GM10266 (cell line): Measurements from ENCODE around the gene ANKRD34A.

Source experiments
- DNase-seq: peaks from one replicate; pipeline ENCODE4 v3.0.0; 2012; ENCODE audit errors: extremely low spot score
- TF ChIP-seq, protein P1 (sequence below): IDR thresholded peaks from 2 replicates; pipeline ENCODE4 v1.5.1; 2012; ENCODE audit warnings: mild to moderate bottlenecking, low read depth; ENCODE audit not compliant: control insufficient read depth, insufficient read depth; ENCODE audit errors: missing control alignments

Gene ANKRD34A

DNA sequence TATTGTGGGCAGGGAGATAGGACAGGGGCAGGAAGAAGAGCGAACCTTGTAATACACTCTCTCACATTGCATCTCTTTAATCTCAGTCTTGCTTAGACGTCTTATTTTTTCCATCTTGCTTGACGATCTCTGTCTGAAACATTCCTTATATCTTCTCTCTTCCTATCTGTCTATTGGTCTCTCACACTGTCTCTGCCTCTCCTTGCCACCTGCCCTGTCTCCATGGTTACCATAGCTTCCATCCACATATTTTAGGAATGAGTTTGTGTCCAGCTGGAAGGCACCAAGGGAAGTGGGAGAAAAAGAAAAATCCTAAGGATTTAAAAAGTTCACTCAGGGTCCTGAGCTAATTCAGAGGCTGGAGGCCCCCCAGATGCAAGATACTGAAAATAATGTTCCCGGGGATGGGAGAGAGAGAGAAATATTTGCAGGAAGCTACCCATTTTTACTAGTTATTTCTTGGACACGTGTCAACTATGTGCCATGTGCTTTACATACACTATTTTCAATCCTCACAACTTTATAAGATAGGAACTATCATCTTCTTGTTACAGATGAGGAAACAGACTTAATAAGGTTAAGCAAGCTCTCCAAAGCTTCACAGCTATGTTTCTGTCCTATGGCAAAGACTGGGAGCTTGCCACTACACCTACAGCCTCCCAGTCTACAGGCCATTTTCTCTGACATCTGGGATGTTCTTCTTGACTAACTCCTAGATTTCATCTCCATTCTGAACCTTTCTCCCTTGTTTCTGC, 933 bp downstream of the ANKRD34A start:
- TF ChIP-seq, protein P1, sequence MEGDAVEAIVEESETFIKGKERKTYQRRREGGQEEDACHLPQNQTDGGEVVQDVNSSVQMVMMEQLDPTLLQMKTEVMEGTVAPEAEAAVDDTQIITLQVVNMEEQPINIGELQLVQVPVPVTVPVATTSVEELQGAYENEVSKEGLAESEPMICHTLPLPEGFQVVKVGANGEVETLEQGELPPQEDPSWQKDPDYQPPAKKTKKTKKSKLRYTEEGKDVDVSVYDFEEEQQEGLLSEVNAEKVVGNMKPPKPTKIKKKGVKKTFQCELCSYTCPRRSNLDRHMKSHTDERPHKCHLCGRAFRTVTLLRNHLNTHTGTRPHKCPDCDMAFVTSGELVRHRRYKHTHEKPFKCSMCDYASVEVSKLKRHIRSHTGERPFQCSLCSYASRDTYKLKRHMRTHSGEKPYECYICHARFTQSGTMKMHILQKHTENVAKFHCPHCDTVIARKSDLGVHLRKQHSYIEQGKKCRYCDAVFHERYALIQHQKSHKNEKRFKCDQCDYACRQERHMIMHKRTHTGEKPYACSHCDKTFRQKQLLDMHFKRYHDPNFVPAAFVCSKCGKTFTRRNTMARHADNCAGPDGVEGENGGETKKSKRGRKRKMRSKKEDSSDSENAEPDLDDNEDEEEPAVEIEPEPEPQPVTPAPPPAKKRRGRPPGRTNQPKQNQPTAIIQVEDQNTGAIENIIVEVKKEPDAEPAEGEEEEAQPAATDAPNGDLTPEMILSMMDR: no peak
- no peak for DNase-seq

DNA sequence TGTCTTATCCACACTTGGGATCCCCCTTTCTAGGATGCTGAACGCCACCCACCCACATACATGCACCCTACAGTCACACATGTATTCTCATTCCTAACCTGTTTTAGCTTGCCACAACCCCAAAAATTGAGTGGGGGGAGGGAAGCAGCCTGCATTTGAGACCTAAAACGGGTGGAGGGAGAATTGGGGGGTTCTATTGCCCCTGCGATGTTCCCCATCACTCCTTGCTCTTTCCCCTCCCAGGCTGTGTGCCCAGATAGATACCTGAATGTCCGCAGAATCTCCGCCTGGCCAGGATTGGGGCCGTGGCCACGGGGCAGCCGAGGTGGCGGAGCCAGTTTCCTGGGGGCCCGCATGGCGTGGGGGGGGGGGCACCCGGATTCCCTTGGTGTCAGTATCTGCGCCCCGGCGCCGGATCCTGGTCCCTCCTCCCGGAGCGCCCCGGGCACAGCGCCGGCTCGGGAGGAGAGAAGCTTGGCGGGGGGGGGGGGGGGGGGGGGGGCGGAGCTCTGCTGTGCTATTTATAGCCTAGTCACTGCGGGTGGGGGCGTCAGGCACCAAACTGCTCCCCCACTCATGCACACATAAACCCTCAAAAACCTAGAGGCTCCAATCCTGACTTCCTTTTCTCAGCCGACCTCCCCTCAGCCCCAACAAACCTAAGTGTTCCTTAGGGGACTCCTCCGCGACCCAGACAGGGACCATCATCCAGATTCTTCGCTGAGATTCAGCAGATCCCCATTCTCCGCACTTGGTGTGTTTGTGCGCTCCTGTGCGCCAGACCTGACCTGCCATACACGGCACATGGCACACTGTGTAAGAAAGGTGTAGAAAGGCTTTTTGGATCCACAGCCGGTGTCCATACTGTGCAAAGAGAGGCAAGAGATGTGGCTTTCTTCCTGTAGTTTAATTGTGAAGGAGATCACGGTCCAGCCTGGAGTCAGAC, 1.9 kb downstream of the ANKRD34A start:
- peak; percentile 63 for DNase-seq
- TF ChIP-seq, protein P1: no peak

DNA sequence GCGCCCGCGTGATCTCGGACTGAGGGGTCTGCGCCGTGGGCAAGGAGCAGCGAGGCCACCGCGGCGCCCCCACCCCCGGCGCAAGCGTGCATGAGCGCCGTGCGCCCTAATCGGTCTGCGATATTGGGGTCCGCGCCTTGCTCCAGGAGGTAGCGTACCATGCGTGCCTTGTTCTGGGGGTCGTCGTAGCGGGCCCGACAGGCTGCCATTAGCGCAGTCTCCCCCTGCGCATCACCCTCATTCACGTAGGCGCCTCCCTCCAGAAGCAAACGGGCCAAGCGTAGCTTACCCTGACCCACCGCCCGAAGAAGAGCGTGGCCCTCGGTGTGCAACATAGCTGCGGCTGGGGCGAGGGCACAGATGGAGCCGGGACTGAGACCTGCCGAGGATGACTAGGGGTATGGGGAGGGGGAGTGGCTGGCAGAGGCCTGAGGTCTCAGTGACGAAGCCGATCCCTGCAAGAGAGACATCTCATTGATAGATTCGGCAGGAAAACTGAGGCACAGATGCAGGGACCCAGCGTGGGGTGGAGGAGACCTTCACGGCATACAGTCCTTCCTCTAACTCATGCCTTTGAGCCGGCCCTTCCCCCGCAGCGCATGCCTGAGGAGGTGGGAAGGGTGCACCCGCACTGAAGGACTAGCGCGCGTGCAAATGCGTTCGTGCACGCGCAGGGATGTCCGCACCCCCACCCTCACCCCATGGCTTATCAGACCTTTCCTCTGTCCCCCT, 2.8 kb downstream of the ANKRD34A start:
- TF ChIP-seq, protein P1: no peak
- peak; percentile 50 for DNase-seq

DNA sequence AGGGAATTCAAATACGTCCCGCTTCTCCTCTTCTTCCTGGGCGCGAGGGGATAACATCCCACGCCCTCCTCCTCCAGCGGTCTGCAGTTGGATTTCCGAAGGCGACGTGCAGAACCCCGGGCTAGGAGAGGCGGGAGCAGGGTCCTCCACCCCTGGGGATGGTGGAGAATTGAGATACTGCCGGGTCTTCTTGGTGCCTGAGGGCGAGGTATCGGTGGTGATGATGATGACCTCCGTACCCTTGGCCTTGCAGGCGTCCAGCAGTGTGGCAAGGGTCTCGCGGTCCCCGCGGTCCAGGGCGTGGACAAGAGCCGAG, 3.3 kb downstream of the ANKRD34A start:
- DNase-seq: no peak
- TF ChIP-seq, protein P1: no peak

DNA sequence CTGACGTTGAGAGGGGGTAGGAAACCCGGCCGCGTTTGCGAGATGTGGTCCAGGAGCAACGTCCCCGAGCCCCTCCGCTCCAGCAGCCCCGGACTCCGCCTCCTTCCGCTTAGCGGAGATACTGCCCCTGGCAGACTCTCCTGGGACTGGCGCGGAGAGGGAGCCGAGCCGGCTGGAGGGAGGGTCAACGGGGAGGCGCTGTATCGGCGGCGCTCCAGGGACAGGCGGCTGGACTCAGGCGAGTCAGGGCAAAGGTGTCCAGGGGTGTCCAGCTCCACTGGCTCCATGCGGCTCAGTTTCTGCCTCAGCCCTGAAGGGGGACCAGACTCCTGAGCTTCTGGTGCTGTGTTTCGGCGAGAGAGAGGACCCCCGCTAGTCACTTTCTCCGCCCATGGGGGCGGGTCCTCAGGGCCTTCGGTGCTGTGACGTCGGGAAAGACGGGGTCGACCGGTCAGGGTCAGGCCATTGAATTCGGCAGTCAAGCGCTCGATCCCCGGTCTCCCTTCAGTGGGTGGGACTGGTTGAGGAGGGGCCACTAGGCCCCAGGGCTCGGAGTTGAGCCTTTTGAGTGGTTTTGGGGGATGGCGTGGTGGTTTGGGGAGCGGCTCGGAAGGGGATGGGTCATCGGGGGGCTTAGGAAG, 3.8 kb downstream of the ANKRD34A start:
- TF ChIP-seq, protein P1: no peak
- DNase-seq: peak; percentile 57

DNA sequence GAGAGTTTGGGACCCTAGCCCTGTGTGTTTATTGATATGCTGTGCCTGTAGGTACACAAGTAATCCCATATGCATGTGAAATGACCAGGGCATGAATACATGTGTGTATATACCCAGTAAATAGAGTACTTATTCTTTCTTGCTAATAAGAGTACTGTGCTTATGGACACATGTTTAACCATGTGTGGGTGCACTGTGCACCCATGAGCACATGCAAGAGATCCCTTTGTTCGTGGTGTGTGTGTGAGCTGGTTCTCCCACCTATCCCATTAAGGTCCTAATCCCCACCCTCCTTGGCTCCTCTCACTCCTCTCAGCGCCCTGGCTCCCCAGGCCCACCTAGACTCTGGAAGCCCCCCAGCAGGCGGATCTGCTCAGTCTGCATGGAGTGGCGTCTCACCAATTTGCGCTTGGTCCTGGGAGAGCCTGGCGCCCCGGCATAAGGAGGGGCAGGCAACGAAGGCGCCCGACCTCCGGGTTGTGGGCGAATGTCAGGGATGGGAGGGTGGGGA, 4.4 kb downstream of the ANKRD34A start:
- no peak for DNase-seq
- TF ChIP-seq, protein P1: no peak
